Naive B cell (primary cell): Measurements from ENCODE around the gene PHEX. TPM values are rescaled to one million over a fixed set of nuclear protein-coding genes. Genes with fewer than 3 reads are reported as not detected.

Source experiments
- ATAC-seq, 2 donors: fragments of 150-1000 bp; cut with Tn5 transposase; 2 replicates each; pipeline ENCODE4 v1.10.0; 2021; ENCODE audit warnings: low read depth in 2 of 2, mild to moderate bottlenecking in 2 of 2, moderate library complexity in 2 of 2
- DNase-seq: peaks from one replicate; pipeline ENCODE4 v3.0.0; 2022
- H3K27ac Mint-ChIP-seq, 6 donors: one replicate each; pipeline ENCODE4 v1.8.0; 2020 to 2022; ENCODE audit warnings: mild to moderate bottlenecking in 6 of 6, mixed read lengths in 6 of 6, moderate library complexity in 5 of 6, inconsistent platforms in 2 of 6
- H3K27me3 Mint-ChIP-seq, 3 donors: one replicate each; pipeline ENCODE4 v1.8.0; 2021 to 2022; ENCODE audit warnings: mixed read lengths in 3 of 3, mild to moderate bottlenecking in 1 of 3
- H3K36me3 Mint-ChIP-seq, 2 donors: one replicate each; pipeline ENCODE4 v1.8.0; 2020 to 2022; ENCODE audit warnings: mixed read lengths in 2 of 2, inconsistent platforms in 1 of 2, mild to moderate bottlenecking in 1 of 2
- H3K4me1 Mint-ChIP-seq, 3 donors: one replicate each; pipeline ENCODE4 v1.8.0; 2020 to 2022; ENCODE audit warnings: mixed read lengths in 3 of 3, inconsistent platforms in 1 of 3, mild to moderate bottlenecking in 1 of 3, moderate library complexity in 1 of 3
- H3K4me3 Mint-ChIP-seq, 8 donors: one replicate each; pipeline ENCODE4 v1.8.0; 2020 to 2022; ENCODE audit warnings: mild to moderate bottlenecking in 8 of 8, mixed read lengths in 8 of 8, moderate library complexity in 8 of 8, inconsistent platforms in 2 of 8
- H3K9me3 Mint-ChIP-seq, 7 donors: one replicate each; pipeline ENCODE4 v1.8.0; 2020 to 2022; ENCODE audit warnings: mixed read lengths in 7 of 7, mild to moderate bottlenecking in 5 of 7, inconsistent platforms in 2 of 7, moderate library complexity in 1 of 7
- polyA plus RNA-seq, 6 donors: library from polyadenylated mRNA; unstranded; fragments of 300-500 nt; fragmentation: Illumina TruSeq; gene quantifications; one replicate each; pipeline ENCODE4 v1.2.3, GENCODE V29; 2021; ENCODE audit warnings: low read depth in 6 of 6

Gene PHEX
- polyA plus RNA-seq, 6 donors from 2014 or later = 0.06 to 0.55 (median 0.18) TPM; not detected in 2

- no peak overlapping the region for H3K27ac Mint-ChIP-seq
- H3K4me3 Mint-ChIP-seq = peak overlapping the region in 3 of 8 donors; percentile 46 to 51 (median 50)
- peaks cover 0 to 4% of the 10 kb centered on the region in 2 donors for H3K36me3 Mint-ChIP-seq
- DNase-seq (peak; percentile 20), ATAC-seq (peak; percentile 67 to 77)
- peaks cover 0 to 3% (median 0%) of the 10 kb centered on the region in 7 donors for H3K9me3 Mint-ChIP-seq
- H3K27me3 Mint-ChIP-seq = peaks cover 0 to 15% (median 2%) of the 10 kb centered on the region in 3 donors
- peaks cover 11 to 15% (median 12%) of the 10 kb centered on the region in 3 donors for H3K4me1 Mint-ChIP-seq
These were observed 161.9 kb downstream of the PHEX start for GRCh38 chrX:22193851-22194659.

DNA sequence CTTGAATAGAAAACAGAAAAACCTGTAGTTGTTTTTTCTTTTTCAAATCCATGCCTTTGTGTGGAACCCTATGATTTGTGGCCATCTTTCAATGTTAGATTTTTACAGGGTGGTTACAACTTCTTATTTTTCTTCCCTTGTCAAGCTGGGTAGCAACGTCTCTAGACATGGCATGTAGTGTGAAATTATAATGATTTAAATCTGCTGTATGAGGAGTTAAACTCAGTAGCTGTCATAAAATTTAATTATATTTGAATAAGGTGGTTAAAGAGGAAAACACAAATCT is 162.5 kb downstream of the PHEX start:
- Mint-ChIP-seq H3K27ac (no peak overlapping the region), H3K36me3 (peaks cover 0 to 4% of the 10 kb centered on the region in 2 donors), H3K4me3 (no peak overlapping the region), H3K9me3 (peaks cover 0 to 3% (median 0%) of the 10 kb centered on the region in 7 donors), H3K4me1 (peaks cover 11 to 15% (median 12%) of the 10 kb centered on the region in 3 donors), H3K27me3 (peaks cover 0 to 15% (median 7%) of the 10 kb centered on the region in 3 donors)
- no peak for ATAC-seq
- no peak for DNase-seq

GRCh38 chrX:22196149-22196548 is 164.0 kb downstream of the PHEX start:
- H3K9me3 Mint-ChIP-seq = peaks cover 0 to 3% (median 0%) of the 10 kb centered on the region in 7 donors
- H3K36me3 Mint-ChIP-seq = peaks cover 0 to 4% of the 10 kb centered on the region in 2 donors
- no peak overlapping the region for H3K27ac Mint-ChIP-seq
- ATAC-seq (no peak), DNase-seq (no peak)
- H3K27me3 Mint-ChIP-seq = peaks cover 0 to 15% (median 9%) of the 10 kb centered on the region in 3 donors
- no peak overlapping the region for H3K4me3 Mint-ChIP-seq
- H3K4me1 Mint-ChIP-seq = peaks cover 11 to 15% (median 12%) of the 10 kb centered on the region in 3 donors

DNA sequence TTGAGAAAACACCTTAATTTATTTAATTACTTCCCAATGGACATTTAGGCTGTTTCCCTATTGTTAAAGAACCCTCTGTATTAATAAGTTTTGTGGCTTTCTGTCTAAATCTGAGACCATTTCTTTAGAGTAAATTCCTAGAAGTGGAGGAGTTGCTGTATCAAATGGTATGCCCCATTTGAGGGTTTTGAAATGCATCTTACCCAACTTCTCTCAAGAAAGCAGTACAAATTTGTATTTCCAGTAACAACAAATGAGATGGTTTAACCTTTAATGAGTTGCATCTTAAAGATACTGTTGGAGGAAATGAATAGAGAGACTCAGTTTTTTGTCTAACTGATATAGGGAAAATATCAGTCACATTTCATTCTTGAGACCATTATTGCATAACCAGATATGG is 170.1 kb downstream of the PHEX start:
- Mint-ChIP-seq H3K27me3 (peaks cover 0 to 9% (median 8%) of the 10 kb centered on the region in 3 donors), H3K27ac (no peak overlapping the region), H3K4me3 (no peak overlapping the region), H3K36me3 (peaks cover 0 to 4% of the 10 kb centered on the region in 2 donors), H3K9me3 (peaks cover 0 to 3% (median 0%) of the 10 kb centered on the region in 7 donors), H3K4me1 (no peaks in the 10 kb centered on the region)
- ATAC-seq (no peak), DNase-seq (no peak)

DNA sequence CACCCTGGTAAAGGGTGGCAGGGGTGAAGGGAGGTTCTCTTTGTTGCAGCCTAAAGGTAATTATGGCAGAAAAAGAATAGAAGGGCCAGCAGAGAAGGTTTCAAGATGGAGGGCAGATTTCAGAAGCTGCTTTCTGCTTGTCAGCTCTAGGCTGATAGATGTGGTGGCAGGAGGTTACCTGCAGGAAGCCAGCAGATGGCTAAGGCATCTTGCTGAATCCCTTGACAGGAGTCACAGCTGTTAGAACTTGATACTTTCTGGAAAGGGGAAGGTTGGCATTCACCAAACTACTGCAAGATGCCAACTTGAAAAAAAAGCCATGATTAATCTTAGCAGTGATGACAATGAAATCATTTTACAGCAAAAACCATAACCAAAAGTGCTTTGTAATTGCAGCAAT is 171.1 kb downstream of the PHEX start:
- no peak overlapping the region for H3K27ac Mint-ChIP-seq
- peak overlapping the region in 2 of 8 donors; percentile 35 to 37 for H3K4me3 Mint-ChIP-seq
- ATAC-seq (no peak), DNase-seq (no peak)
- H3K27me3 Mint-ChIP-seq = peaks cover 0 to 9% (median 6%) of the 10 kb centered on the region in 3 donors
- H3K4me1 Mint-ChIP-seq = no peaks in the 10 kb centered on the region
- peaks cover 0 to 4% of the 10 kb centered on the region in 2 donors for H3K36me3 Mint-ChIP-seq
- H3K9me3 Mint-ChIP-seq = peaks cover 0 to 3% (median 0%) of the 10 kb centered on the region in 7 donors

GRCh38 chrX:22206781-22207180 is 174.7 kb downstream of the PHEX start:
- ATAC-seq (no peak), DNase-seq (no peak)
- H3K4me1 Mint-ChIP-seq = no peaks in the 10 kb centered on the region
- no peaks in the 10 kb centered on the region for H3K36me3 Mint-ChIP-seq
- no peak overlapping the region for H3K4me3 Mint-ChIP-seq
- peaks cover 0 to 4% (median 0%) of the 10 kb centered on the region in 3 donors for H3K27me3 Mint-ChIP-seq
- peaks cover 0 to 10% (median 2%) of the 10 kb centered on the region in 7 donors for H3K9me3 Mint-ChIP-seq
- H3K27ac Mint-ChIP-seq = no peak overlapping the region

- Mint-ChIP-seq H3K9me3 (peaks cover 0 to 5% (median 0%) of the 10 kb centered on the region in 7 donors), H3K36me3 (no peaks in the 10 kb centered on the region), H3K4me1 (no peaks in the 10 kb centered on the region), H3K4me3 (no peak overlapping the region), H3K27me3 (no peaks in the 10 kb centered on the region), H3K27ac (no peak overlapping the region)
- DNase-seq (no peak), ATAC-seq (no peak)
These were observed 188.8 kb downstream of the PHEX start for GRCh38 chrX:22220941-22221340.

- no peak overlapping the region for H3K4me3 Mint-ChIP-seq
- peaks cover 0 to 18% (median 0%) of the 10 kb centered on the region in 3 donors for H3K27me3 Mint-ChIP-seq
These were observed 202.3 kb downstream of the PHEX start for GRCh38 chrX:22234380-22234779.

GRCh38 chrX:22237479-22237878 is 205.4 kb downstream of the PHEX start:
- peaks cover 0 to 22% (median 0%) of the 10 kb centered on the region in 3 donors for H3K27me3 Mint-ChIP-seq
- H3K36me3 Mint-ChIP-seq = no peaks in the 10 kb centered on the region
- peaks cover 0 to 8% (median 3%) of the 10 kb centered on the region in 7 donors for H3K9me3 Mint-ChIP-seq
- H3K4me3 Mint-ChIP-seq = no peak overlapping the region
- no peak for ATAC-seq
- H3K4me1 Mint-ChIP-seq = no peaks in the 10 kb centered on the region
- no peak for DNase-seq
- H3K27ac Mint-ChIP-seq = no peak overlapping the region

More at GRCh38 chrX:22234380-22234779, 202.3 kb downstream of the PHEX start:
- H3K27ac Mint-ChIP-seq = no peak overlapping the region
- DNase-seq (no peak), ATAC-seq (no peak)
- H3K36me3 Mint-ChIP-seq = no peaks in the 10 kb centered on the region
- peaks cover 0 to 6% (median 0%) of the 10 kb centered on the region in 7 donors for H3K9me3 Mint-ChIP-seq
- H3K4me1 Mint-ChIP-seq = no peaks in the 10 kb centered on the region

DNA sequence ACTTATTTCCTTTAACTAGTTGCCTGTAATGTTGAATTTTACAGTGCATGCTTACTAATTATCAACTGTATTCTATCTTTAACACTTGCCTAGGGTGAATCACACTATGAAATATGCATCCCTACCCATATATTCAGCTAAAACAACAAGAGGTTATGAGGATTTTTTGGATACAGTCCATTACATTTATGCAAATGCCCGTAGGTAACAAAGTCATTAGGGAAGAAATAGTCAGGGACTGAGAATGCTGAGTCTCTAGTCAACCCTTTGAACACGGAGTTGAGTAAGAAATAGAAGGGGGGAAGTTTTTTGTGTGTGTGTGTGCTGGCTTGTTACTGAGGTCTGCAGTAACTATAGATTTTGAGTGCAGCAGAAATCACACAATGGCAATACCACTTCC is 214.5 kb downstream of the PHEX start:
- Mint-ChIP-seq H3K36me3 (peaks cover 0 to 5% of the 10 kb centered on the region in 2 donors), H3K27ac (no peak overlapping the region), H3K4me1 (no peaks in the 10 kb centered on the region), H3K4me3 (no peak overlapping the region), H3K9me3 (peaks cover 0 to 22% (median 4%) of the 10 kb centered on the region in 7 donors), H3K27me3 (no peaks in the 10 kb centered on the region)
- DNase-seq (no peak), ATAC-seq (no peak)

DNA sequence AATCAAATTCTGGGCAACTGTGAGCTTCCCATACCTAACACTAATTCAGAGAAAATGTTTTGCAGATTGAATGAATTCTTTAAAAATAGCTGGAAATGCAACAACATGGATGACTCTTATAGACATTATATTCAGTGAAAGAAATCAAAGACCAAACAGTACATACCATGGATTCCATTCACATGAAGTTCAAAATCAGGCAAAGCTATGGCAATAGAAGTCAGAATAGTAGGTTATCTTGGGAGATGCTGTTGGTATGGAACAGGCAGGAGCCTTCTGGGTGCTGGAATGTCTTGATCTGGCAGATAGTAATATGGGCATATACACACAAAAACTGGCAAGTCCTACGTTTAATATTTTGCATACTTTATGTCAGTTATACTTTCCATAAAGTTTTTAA is 215.0 kb downstream of the PHEX start:
- DNase-seq = no peak
- Mint-ChIP-seq H3K27ac (no peak overlapping the region), H3K36me3 (peaks cover 0 to 5% of the 10 kb centered on the region in 2 donors), H3K4me3 (no peak overlapping the region), H3K9me3 (peaks cover 0 to 22% (median 4%) of the 10 kb centered on the region in 7 donors), H3K27me3 (no peaks in the 10 kb centered on the region), H3K4me1 (no peaks in the 10 kb centered on the region)
- ATAC-seq = no peak

- Mint-ChIP-seq H3K9me3 (peaks cover 0 to 11% (median 3%) of the 10 kb centered on the region in 7 donors), H3K27me3 (no peaks in the 10 kb centered on the region), H3K27ac (no peak overlapping the region), H3K4me1 (no peaks in the 10 kb centered on the region), H3K4me3 (no peak overlapping the region), H3K36me3 (peaks cover 0 to 4% of the 10 kb centered on the region in 2 donors)
- ATAC-seq (no peak), DNase-seq (no peak)
These were observed 216.3 kb downstream of the PHEX start for GRCh38 chrX:22248401-22248800.

- Mint-ChIP-seq H3K36me3 (no peaks in the 10 kb centered on the region), H3K27ac (no peak overlapping the region), H3K9me3 (peaks cover 0 to 4% (median 0%) of the 10 kb centered on the region in 7 donors), H3K27me3 (no peaks in the 10 kb centered on the region), H3K4me3 (no peak overlapping the region), H3K4me1 (no peaks in the 10 kb centered on the region)
- ATAC-seq (no peak), DNase-seq (no peak)
These were observed 217.2 kb downstream of the PHEX start for GRCh38 chrX:22249371-22249770.

DNA sequence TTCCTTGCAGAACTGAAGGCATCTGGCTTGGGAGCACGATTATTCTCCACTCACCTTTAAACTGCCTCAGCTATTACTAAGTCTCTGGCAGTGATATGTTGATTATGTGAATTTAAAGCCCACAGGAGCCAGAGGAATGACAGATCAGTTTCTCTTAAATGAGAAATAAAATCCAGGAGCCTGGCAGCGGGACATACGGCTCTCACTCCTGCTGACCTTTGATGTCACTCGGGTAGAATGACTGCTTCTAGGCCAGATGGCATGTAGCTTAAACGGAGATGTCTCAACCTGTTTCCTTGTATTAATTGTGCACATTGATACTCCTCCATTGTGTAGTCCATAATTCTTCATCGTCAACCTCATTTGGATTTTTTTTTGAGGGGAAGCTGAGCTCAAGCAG is 236.6 kb downstream of the PHEX start:
- Mint-ChIP-seq H3K9me3 (peaks cover 0 to 6% (median 2%) of the 10 kb centered on the region in 7 donors), H3K4me3 (no peak overlapping the region), H3K27ac (no peak overlapping the region), H3K36me3 (no peaks in the 10 kb centered on the region), H3K4me1 (no peaks in the 10 kb centered on the region), H3K27me3 (peaks cover 2 to 7% (median 6%) of the 10 kb centered on the region in 3 donors)
- ATAC-seq = no peak
- no peak for DNase-seq
